ENCODE results near the gene SDR9C7.

GRCh38 chr12:56932146-56932545, 2.1 kb downstream of the SDR9C7 start:
- TF ChIP-seq CTCF (IDR thresholded peaks at IDR 0.05; ENCODE audit: poor library complexity) (no peak), EZH2phosphoT487 (IDR thresholded peaks at IDR 0.05; ENCODE audit: low read depth, severe bottlenecking, unreplicated experiment) (no peak)

Measured in hepatocyte (in vitro differentiated cells).